ENCODE results near the gene LRRC8E.

Gene LRRC8E

GRCh38 chr19:7872306-7873204, 15.8 kb upstream of the LRRC8E start:
- H4K12ac ChIP-seq (ENCODE audit: low read depth, low read length) = no peak overlapping the region
- no peaks in the 10 kb centered on the region for H3K79me2 ChIP-seq (ENCODE audit: control insufficient read depth, insufficient read depth, low read length, poor library complexity)
- H3K4me2 ChIP-seq (ENCODE audit: low read length) = no peak overlapping the region
- H3K23ac ChIP-seq (ENCODE audit: low read length) = no peak overlapping the region
- no peak overlapping the region for H2BK120ac ChIP-seq (ENCODE audit: insufficient read depth, low read length, poor library complexity)
- no peak overlapping the region for H4K8ac ChIP-seq (ENCODE audit: low read depth, low read length)
- H3K4me3 ChIP-seq (ENCODE audit: low read depth, low read length) = no peak overlapping the region
- H3K9me3 ChIP-seq (ENCODE audit: insufficient read depth, low read depth, low read length) = peaks cover 10% of the 10 kb centered on the region
- WGBS (ENCODE audit: extremely low coverage, insufficient coverage, insufficient read length) = no CpG with 5 or more reads among the region's 47 CpGs
- peaks cover 19% of the 10 kb centered on the region for H3K27me3 ChIP-seq (ENCODE audit: insufficient read depth, low read length)
- no peak for DNase-seq
- H4K91ac ChIP-seq (ENCODE audit: low read depth, low read length) = no peak overlapping the region
- peaks cover 16 to 40% of the 10 kb centered on the region in 2 experiments for H3K4me1 ChIP-seq (ENCODE audit: control insufficient read depth in 1 of 2, insufficient read depth in 2 of 2, low read length in 2 of 2)
- H2BK5ac ChIP-seq (ENCODE audit: low read depth, low read length, poor library complexity) = no peak overlapping the region
- H3K9ac ChIP-seq (ENCODE audit: low read length) = no peak overlapping the region
- no peak overlapping the region for H3K4ac ChIP-seq (ENCODE audit: low read depth, low read length)
- no peak overlapping the region for H3K27ac ChIP-seq (ENCODE audit: low read depth, low read length)
- no peak overlapping the region for H3K18ac ChIP-seq (ENCODE audit: low read length)
- no peak overlapping the region for H3K14ac ChIP-seq (ENCODE audit: low read length)
- peaks cover 3% of the 10 kb centered on the region for H3K79me1 ChIP-seq (ENCODE audit: low read length)
- no peaks in the 10 kb centered on the region for H3K36me3 ChIP-seq (ENCODE audit: control insufficient read depth in 1 of 2, insufficient read depth in 2 of 2, low read length in 2 of 2)
- H2AK5ac ChIP-seq (ENCODE audit: low read length) = no peak overlapping the region
- H2AFZ ChIP-seq (ENCODE audit: insufficient read depth, low read length, poor library complexity) = no peak overlapping the region
- no peak overlapping the region for H2BK12ac ChIP-seq (ENCODE audit: low read length)

- H2BK120ac ChIP-seq (ENCODE audit: insufficient read depth, low read length, poor library complexity) = no peak overlapping the region
- no peak overlapping the region for H4K12ac ChIP-seq (ENCODE audit: low read depth, low read length)
- no peak overlapping the region for H3K18ac ChIP-seq (ENCODE audit: low read length)
- H3K9ac ChIP-seq (ENCODE audit: low read length) = no peak overlapping the region
- peak overlapping the region; percentile 72 for H3K4me2 ChIP-seq (ENCODE audit: low read length)
- H3K79me1 ChIP-seq (ENCODE audit: low read length) = peaks cover 3% of the 10 kb centered on the region
- WGBS (ENCODE audit: extremely low coverage, insufficient coverage, insufficient read length) = no CpG with 5 or more reads among the region's 53 CpGs
- H3K4me1 ChIP-seq (ENCODE audit: control insufficient read depth in 1 of 2, insufficient read depth in 2 of 2, low read length in 2 of 2) = peaks cover 16 to 37% of the 10 kb centered on the region in 2 experiments
- H3K4me3 ChIP-seq (ENCODE audit: low read depth, low read length) = no peak overlapping the region
- no peak overlapping the region for H2BK5ac ChIP-seq (ENCODE audit: low read depth, low read length, poor library complexity)
- H2BK12ac ChIP-seq (ENCODE audit: low read length) = no peak overlapping the region
- H3K9me3 ChIP-seq (ENCODE audit: insufficient read depth, low read depth, low read length) = peaks cover 10% of the 10 kb centered on the region
- no peak overlapping the region for H4K8ac ChIP-seq (ENCODE audit: low read depth, low read length)
- H3K14ac ChIP-seq (ENCODE audit: low read length) = no peak overlapping the region
- H3K27me3 ChIP-seq (ENCODE audit: insufficient read depth, low read length) = peaks cover 19% of the 10 kb centered on the region
- DNase-seq = no peak
- H3K79me2 ChIP-seq (ENCODE audit: control insufficient read depth, insufficient read depth, low read length, poor library complexity) = no peaks in the 10 kb centered on the region
- H3K36me3 ChIP-seq (ENCODE audit: control insufficient read depth in 1 of 2, insufficient read depth in 2 of 2, low read length in 2 of 2) = no peaks in the 10 kb centered on the region
- no peak overlapping the region for H3K23ac ChIP-seq (ENCODE audit: low read length)
- H2AK5ac ChIP-seq (ENCODE audit: low read length) = no peak overlapping the region
- H4K91ac ChIP-seq (ENCODE audit: low read depth, low read length) = no peak overlapping the region
- no peak overlapping the region for H2AFZ ChIP-seq (ENCODE audit: insufficient read depth, low read length, poor library complexity)
- no peak overlapping the region for H3K4ac ChIP-seq (ENCODE audit: low read depth, low read length)
- H3K27ac ChIP-seq (ENCODE audit: low read depth, low read length) = no peak overlapping the region
Observed at GRCh38 chr19:7873304-7874075, 14.8 kb upstream of the LRRC8E start.

GRCh38 chr19:7874076-7874896, 14.0 kb upstream of the LRRC8E start, which contains the start of gene PRR36:
Gene PRR36, minus strand, starts transcription at chr19:7874390. Its CDS starts 701 bp downstream, at chr19:7873689.
- no peak within 1 kb of the TSS for H2AFZ ChIP-seq (ENCODE audit: insufficient read depth, low read length, poor library complexity)
- H4K8ac ChIP-seq (ENCODE audit: low read depth, low read length) = peak within 1 kb of the TSS; percentile 24
- H3K4me2 ChIP-seq (ENCODE audit: low read length) = peak within 1 kb of the TSS; percentile 72
- H3K9me3 ChIP-seq (ENCODE audit: insufficient read depth, low read depth, low read length) = peaks cover 10% of the 10 kb centered on the region
- H3K79me2 ChIP-seq (ENCODE audit: control insufficient read depth, insufficient read depth, low read length, poor library complexity) = no peaks in the 10 kb centered on the region
- peak within 1 kb of the TSS; percentile 42 for H3K4me3 ChIP-seq (ENCODE audit: low read depth, low read length)
- no peak within 1 kb of the TSS for H4K91ac ChIP-seq (ENCODE audit: low read depth, low read length)
- no peak within 1 kb of the TSS for H3K18ac ChIP-seq (ENCODE audit: low read length)
- H2BK120ac ChIP-seq (ENCODE audit: insufficient read depth, low read length, poor library complexity) = no peak within 1 kb of the TSS
- WGBS (ENCODE audit: extremely low coverage, insufficient coverage, insufficient read length) = no CpG with 5 or more reads among the region's 88 CpGs
- H3K4ac ChIP-seq (ENCODE audit: low read depth, low read length) = no peak within 1 kb of the TSS
- peaks cover 19% of the 10 kb centered on the region for H3K27me3 ChIP-seq (ENCODE audit: insufficient read depth, low read length)
- H3K36me3 ChIP-seq (ENCODE audit: control insufficient read depth in 1 of 2, insufficient read depth in 2 of 2, low read length in 2 of 2) = no peaks in the 10 kb centered on the region
- no peak within 1 kb of the TSS for H3K14ac ChIP-seq (ENCODE audit: low read length)
- no peak within 1 kb of the TSS for H2BK5ac ChIP-seq (ENCODE audit: low read depth, low read length, poor library complexity)
- no peak within 1 kb of the TSS for H3K27ac ChIP-seq (ENCODE audit: low read depth, low read length)
- H3K4me1 ChIP-seq (ENCODE audit: control insufficient read depth in 1 of 2, insufficient read depth in 2 of 2, low read length in 2 of 2) = peaks cover 10 to 30% of the 10 kb centered on the region in 2 experiments
- H3K23ac ChIP-seq (ENCODE audit: low read length) = no peak within 1 kb of the TSS
- DNase-seq = peak in 1 of 2 donors; percentile 16
- no peak within 1 kb of the TSS for H4K12ac ChIP-seq (ENCODE audit: low read depth, low read length)
- H2BK12ac ChIP-seq (ENCODE audit: low read length) = no peak within 1 kb of the TSS
- H3K79me1 ChIP-seq (ENCODE audit: low read length) = peaks cover 3% of the 10 kb centered on the region
- H3K9ac ChIP-seq (ENCODE audit: low read length) = no peak within 1 kb of the TSS
- H2AK5ac ChIP-seq (ENCODE audit: low read length) = no peak within 1 kb of the TSS

GRCh38 chr19:7874897-7875273, 13.4 kb upstream of the LRRC8E start:
- WGBS (ENCODE audit: extremely low coverage, insufficient coverage, insufficient read length) = no CpG with 5 or more reads among the region's 12 CpGs
- no peak overlapping the region for H2AK5ac ChIP-seq (ENCODE audit: low read length)
- H4K91ac ChIP-seq (ENCODE audit: low read depth, low read length) = no peak overlapping the region
- H3K14ac ChIP-seq (ENCODE audit: low read length) = no peak overlapping the region
- no peak for DNase-seq
- peaks cover 3% of the 10 kb centered on the region for H3K79me1 ChIP-seq (ENCODE audit: low read length)
- H2BK120ac ChIP-seq (ENCODE audit: insufficient read depth, low read length, poor library complexity) = no peak overlapping the region
- peaks cover 6% of the 10 kb centered on the region for H3K9me3 ChIP-seq (ENCODE audit: insufficient read depth, low read depth, low read length)
- H3K9ac ChIP-seq (ENCODE audit: low read length) = no peak overlapping the region
- peak overlapping the region; percentile 34 for H3K4me2 ChIP-seq (ENCODE audit: low read length)
- no peak overlapping the region for H2BK5ac ChIP-seq (ENCODE audit: low read depth, low read length, poor library complexity)
- H3K4me3 ChIP-seq (ENCODE audit: low read depth, low read length) = no peak overlapping the region
- no peaks in the 10 kb centered on the region for H3K79me2 ChIP-seq (ENCODE audit: control insufficient read depth, insufficient read depth, low read length, poor library complexity)
- no peaks in the 10 kb centered on the region for H3K36me3 ChIP-seq (ENCODE audit: control insufficient read depth in 1 of 2, insufficient read depth in 2 of 2, low read length in 2 of 2)
- H2AFZ ChIP-seq (ENCODE audit: insufficient read depth, low read length, poor library complexity) = no peak overlapping the region
- peaks cover 4 to 25% of the 10 kb centered on the region in 2 experiments for H3K4me1 ChIP-seq (ENCODE audit: control insufficient read depth in 1 of 2, insufficient read depth in 2 of 2, low read length in 2 of 2)
- no peak overlapping the region for H3K23ac ChIP-seq (ENCODE audit: low read length)
- no peak overlapping the region for H3K27ac ChIP-seq (ENCODE audit: low read depth, low read length)
- peaks cover 19% of the 10 kb centered on the region for H3K27me3 ChIP-seq (ENCODE audit: insufficient read depth, low read length)
- no peak overlapping the region for H2BK12ac ChIP-seq (ENCODE audit: low read length)
- no peak overlapping the region for H3K18ac ChIP-seq (ENCODE audit: low read length)
- H4K12ac ChIP-seq (ENCODE audit: low read depth, low read length) = no peak overlapping the region
- H3K4ac ChIP-seq (ENCODE audit: low read depth, low read length) = no peak overlapping the region
- H4K8ac ChIP-seq (ENCODE audit: low read depth, low read length) = peak overlapping the region; percentile 24

Measured in trophoblast cell (in vitro differentiated cells and primary cell).